Measurements from ENCODE around the gene LRRC56.

DNA sequence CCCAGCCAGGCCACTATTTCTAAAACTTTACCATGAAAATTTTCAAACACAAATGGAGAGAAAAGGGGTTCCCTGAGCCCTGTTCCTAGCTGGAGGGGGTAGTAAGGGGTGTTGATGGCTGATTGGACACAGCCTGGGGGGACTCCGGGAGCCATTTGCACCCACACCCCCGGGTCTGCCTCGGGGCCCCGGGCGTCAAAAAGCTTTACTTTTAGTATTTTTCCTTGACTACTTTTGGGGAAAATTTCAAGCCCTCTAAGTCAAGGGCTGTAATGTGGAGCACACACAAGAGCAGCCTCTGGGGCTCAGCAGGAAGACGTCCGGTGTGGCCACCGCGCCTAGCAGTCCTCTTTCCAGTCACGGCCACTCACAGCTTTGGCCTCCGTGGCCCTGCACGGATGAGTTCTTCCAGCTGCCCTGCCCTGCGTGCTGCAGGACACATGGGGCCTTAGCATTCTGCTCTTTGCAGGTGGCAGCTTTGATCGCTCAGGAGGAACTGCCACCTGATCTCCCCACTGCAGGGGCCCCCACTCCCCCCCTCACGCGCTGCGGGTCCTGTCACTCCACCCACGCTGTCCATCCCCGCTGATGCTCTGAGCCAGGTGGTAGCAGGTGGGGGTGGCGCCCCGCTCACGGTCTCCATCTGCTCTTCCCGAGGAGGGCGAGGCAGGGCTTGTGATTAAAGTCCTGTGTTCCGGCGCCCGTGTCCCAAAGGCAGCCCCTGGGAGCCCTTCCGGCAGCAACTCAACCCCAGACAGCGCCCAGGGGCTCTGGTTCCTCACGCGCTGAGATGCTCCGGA lies 44.7 kb upstream of the LRRC56 start:
- TF ChIP-seq, protein P1, sequence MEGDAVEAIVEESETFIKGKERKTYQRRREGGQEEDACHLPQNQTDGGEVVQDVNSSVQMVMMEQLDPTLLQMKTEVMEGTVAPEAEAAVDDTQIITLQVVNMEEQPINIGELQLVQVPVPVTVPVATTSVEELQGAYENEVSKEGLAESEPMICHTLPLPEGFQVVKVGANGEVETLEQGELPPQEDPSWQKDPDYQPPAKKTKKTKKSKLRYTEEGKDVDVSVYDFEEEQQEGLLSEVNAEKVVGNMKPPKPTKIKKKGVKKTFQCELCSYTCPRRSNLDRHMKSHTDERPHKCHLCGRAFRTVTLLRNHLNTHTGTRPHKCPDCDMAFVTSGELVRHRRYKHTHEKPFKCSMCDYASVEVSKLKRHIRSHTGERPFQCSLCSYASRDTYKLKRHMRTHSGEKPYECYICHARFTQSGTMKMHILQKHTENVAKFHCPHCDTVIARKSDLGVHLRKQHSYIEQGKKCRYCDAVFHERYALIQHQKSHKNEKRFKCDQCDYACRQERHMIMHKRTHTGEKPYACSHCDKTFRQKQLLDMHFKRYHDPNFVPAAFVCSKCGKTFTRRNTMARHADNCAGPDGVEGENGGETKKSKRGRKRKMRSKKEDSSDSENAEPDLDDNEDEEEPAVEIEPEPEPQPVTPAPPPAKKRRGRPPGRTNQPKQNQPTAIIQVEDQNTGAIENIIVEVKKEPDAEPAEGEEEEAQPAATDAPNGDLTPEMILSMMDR (IDR thresholded peaks at IDR 0.05): no peak
- no peak for TF ChIP-seq EZH2 (IDR thresholded peaks at IDR 0.05; ENCODE audit: borderline replicate concordance, insufficient read depth, low read depth, low read length, poor library complexity, severe bottlenecking)

Data from B cell (primary cell).